Gastroesophageal sphincter (tissue), 3 donors: ENCODE data around the gene ANXA2.

Experiments
- POLR2A ChIP-seq, 2 donors: fragments of 450-650 bp; IDR thresholded peaks; one replicate each; pipeline ENCODE4 v1.6.1; 2017; ENCODE audit warnings: antibody characterized with exemption in 2 of 2, mild to moderate bottlenecking in 2 of 2, moderate library complexity in 1 of 2
- TF ChIP-seq, protein P1 (sequence below), 4 experiments: fragments of 200-600 bp in 2 of 4; fragments of 450-650 bp in 2 of 4; sonication (generic) in 1 of 4; IDR thresholded peaks; one replicate each; pipeline ENCODE4 v1.5.1; 2017 to 2019; ENCODE audit warnings: antibody characterized with exemption in 4 of 4, mild to moderate bottlenecking in 2 of 4, moderate library complexity in 2 of 4

DNA sequence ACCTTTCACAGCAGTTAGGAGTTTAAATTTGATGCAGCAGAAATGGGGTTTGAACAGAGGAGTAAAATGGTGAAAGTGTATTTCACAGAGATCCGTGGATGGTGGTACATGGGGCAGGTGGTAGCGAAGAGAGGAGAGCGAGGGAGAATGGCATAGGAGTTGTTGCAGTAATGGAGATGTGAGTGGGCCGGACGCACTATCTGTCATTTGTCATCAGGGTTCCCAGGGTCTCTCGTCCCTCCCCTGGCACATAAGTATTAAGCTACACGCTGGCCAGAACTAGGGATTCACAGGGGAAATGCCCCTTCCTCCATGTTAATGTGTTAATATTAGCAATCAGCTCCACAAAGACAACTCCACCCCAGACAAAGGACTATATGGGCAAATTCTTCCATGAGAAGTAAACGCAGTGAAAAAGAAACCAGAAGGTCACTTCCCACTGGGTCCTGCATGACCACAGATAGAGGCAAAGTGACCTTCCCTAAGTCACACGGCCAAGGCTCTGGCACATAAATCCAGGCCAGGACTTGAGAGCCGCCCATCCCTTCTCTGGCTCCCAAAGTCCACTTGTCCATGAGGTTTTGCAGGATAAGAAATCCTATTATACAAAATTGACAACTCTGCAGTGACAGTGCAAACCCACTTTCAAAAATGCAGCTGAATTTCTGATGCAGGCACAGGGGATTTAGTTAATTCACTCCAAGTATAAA lies 42.5 kb downstream of the ANXA2 start:
- no peak for TF ChIP-seq POLR2A (IDR thresholded peaks at IDR 0.05)
- TF ChIP-seq, protein P1, sequence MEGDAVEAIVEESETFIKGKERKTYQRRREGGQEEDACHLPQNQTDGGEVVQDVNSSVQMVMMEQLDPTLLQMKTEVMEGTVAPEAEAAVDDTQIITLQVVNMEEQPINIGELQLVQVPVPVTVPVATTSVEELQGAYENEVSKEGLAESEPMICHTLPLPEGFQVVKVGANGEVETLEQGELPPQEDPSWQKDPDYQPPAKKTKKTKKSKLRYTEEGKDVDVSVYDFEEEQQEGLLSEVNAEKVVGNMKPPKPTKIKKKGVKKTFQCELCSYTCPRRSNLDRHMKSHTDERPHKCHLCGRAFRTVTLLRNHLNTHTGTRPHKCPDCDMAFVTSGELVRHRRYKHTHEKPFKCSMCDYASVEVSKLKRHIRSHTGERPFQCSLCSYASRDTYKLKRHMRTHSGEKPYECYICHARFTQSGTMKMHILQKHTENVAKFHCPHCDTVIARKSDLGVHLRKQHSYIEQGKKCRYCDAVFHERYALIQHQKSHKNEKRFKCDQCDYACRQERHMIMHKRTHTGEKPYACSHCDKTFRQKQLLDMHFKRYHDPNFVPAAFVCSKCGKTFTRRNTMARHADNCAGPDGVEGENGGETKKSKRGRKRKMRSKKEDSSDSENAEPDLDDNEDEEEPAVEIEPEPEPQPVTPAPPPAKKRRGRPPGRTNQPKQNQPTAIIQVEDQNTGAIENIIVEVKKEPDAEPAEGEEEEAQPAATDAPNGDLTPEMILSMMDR (IDR thresholded peaks at IDR 0.05) = no peak
